GM19240 (cell line): Measurements from ENCODE around the gene RELL2.

Experiments
- DNase-seq: peaks from one replicate; pipeline ENCODE4 v3.0.0; 2011; ENCODE audit warnings: low spot score; ENCODE audit not compliant: insufficient read length

RELL2 gene

GRCh38 chr5:141618804-141619554 is 17.8 kb upstream of the RELL2 start, which contains the start of gene DIAPH1:
Gene DIAPH1, minus strand, starts transcription at chr5:141619000. Its CDS starts 86 bp downstream, at chr5:141618914.
- DNase-seq = peak; percentile 72

GRCh38 chr5:141623186-141623585 is 13.6 kb upstream of the RELL2 start:
- DNase-seq = no peak

DNA sequence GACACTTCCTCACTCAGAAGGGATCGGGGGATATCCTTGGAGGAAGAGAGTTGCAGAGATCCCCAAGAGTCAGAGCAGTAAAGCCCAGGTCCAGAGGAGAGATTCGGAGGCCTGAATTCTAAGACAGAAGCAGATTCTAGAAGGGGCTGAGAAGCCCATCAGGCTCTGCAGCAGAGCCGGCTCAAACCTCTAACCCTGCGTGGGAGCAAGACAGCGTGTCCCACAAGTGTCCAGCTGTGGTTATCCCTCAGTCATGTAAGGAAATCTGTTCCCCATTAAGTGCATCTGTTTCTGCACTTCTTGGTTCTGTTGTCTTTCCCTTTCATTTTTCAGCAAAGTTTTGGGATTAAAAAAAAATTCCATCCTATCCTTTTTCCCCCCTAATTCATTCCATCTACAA is 13.2 kb upstream of the RELL2 start:
- no peak for DNase-seq

GRCh38 chr5:141628175-141628788 is 8.5 kb upstream of the RELL2 start:
- no peak for DNase-seq

DNA sequence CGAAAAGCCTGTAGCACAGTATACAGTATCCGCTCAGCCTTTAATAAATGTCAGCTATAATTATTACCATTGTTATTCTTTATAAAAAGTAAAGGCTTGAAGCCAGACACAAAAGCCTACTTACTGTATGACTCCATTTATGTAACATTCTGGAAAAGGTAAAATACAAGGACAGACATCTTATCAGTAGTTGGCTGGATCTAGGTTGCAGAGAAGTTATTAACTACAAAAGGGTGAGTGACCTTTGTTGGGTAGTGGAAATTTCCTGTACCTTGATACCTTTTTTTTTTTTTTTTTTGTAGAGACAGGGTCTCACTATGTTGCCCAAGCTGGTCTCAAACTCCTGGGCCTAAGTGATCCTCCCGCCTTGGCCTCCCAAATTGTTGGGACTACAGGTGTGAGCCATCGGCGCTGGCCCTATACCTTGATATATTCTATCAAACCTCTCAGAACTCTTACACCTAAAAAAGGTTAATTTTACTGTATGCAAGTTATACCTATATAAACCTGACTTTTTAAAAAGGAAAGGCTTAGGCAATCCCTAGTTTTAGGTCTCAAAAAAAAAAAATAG is 6.1 kb upstream of the RELL2 start:
- DNase-seq = no peak

DNA sequence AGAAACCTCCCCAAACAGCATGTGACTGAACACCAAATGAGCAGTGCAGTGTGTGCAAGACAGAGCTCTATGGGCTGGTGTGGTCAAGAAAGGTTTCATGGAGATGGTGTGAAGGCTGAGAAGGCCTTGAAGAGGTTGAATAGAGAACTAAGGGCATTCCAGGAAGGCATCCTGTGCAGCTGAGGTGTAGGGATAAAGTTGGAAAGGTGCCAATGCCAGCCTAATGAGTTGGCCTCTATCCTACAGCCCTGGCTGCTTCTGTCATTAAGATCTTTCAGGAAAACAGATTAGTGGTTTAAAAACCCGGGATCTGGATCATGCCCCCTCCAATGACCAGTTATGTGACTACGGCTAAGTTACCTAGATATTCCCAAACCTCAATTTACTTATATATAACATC is 4.1 kb upstream of the RELL2 start:
- DNase-seq = no peak

- peak; percentile 50 for DNase-seq
Observed at GRCh38 chr5:141633871-141634561, 2.8 kb upstream of the RELL2 start.

DNA sequence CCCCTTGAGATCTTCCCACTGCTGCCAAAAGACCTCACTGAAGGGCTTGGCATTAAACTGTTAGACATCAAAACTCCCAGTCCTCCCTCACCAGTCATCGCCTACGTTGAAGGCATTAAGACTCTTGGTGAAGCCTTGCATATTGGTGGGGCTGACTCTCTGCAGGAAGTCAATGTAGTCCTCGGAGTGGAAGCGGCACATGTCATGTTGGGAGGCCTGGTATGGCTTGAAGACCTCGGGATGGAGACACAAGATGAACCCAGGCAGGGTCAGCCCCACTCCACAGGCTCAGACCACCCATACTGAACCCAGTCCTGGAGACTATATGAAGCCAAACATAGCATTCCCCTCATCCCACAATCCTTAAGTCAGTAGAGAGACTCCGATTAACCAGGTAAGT is 2.1 kb upstream of the RELL2 start:
- no peak for DNase-seq

- DNase-seq = no peak
Observed at GRCh38 chr5:141635646-141636045, 1.2 kb upstream of the RELL2 start.

GRCh38 chr5:141636106-141636412 is 738 bp upstream of the RELL2 start:
- DNase-seq = no peak

DNA sequence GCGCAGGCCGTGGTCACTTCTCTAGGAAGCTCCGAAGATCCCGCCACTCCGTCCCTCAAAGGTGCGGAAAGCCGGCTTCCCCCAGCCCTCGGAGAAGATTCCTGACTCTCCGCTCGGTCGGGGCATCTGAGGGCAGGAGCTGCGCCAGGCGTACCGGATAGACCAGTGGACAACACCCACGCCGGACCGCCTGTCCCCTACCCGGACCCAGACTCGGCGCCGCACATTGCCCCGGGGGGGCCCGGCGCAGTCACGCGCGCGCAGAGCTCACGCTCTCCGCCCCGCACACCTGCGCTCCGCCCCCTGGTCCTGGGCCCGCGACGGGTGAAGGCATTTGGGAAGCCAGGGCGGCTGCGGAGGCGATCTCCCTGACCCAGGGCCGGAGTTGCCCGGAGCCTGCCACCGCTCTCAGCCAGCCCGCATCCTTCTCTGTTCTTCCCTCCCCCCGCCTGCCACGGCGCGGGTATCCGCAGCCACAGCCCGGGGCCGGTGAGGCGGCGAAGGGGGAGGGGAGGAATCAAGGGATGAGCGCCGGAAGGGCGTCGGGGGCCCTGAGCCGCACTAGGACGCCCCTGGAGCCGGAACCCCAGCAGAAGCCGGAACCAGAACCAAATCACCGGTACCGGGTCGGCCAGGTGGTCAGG is 448 bp downstream of the RELL2 start:
- DNase-seq = no peak

GRCh38 chr5:141637767-141638419 is 1.1 kb downstream of the RELL2 start:
- no peak for DNase-seq

DNA sequence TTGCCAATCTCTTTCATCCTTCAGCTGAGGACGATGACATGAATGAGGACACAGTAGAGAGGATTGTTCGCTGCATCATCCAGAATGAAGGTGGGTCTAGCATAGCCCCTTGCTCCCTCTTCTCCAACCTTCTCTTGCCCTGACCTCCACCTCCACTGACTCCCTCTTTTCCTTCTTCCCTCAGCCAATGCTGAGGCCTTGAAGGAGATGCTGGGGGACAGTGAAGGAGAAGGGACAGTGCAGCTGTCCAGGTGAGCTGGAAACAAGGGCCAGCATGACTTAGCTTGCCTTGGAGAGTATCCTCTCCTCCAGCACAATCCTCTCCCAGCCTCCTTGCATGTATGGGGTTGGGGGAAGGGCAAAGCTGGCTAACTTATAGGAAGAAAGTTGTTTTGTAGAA is 2.0 kb downstream of the RELL2 start:
- DNase-seq = no peak

DNA sequence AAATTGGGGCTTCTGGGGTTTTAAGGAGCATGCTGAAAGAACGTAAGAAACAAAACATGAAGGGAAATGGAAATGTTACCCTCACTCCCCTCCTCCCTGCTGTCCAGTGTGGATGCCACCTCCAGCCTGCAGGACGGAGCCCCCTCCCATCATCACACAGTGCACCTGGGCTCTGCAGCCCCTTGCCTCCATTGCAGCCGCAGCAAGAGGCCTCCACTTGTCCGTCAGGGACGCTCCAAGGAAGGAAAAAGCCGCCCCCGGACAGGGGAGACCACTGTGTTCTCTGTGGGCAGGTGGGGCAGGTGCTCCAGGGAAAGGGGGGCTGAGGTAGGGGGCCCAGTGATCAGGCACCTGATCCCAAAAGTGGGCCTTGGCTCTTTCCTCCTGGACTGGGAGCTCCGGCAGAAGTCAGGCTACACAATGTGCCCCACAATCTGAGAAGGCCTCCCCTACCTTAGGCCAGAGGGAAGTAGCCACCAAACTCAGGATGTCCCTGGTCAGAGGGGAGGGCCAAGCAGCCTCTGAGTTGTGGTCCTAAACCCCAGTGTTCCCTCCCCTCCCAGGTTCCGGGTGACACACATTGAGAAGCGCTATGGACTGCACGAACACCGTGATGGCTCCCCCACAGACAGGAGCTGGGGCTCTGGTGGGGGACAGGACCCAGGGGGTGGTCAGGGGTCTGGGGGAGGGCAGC is 2.7 kb downstream of the RELL2 start:
- DNase-seq = no peak

DNA sequence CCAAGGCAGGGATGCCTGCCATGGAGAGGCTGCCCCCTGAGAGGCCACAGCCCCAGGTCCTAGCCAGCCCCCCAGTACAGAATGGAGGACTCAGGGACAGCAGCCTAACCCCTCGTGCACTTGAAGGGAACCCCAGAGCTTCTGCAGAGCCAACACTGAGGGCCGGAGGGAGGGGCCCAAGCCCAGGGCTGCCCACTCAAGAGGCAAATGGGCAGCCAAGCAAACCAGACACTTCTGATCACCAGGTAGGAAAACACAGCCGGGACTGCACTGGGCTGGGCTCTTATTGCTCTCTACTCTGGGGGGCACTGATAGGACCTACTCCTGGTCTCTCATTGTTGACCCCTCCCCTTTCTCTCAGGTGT is 3.2 kb downstream of the RELL2 start:
- DNase-seq = no peak

GRCh38 chr5:141640698-141641097 is 3.9 kb downstream of the RELL2 start:
- DNase-seq = no peak

GRCh38 chr5:141641634-141642267 is 5.0 kb downstream of the RELL2 start:
- peak; percentile 50 for DNase-seq

- DNase-seq = no peak
Observed at GRCh38 chr5:141646026-141646425, 9.2 kb downstream of the RELL2 start.

GRCh38 chr5:141647242-141647641 is 10.4 kb downstream of the RELL2 start:
- DNase-seq = no peak

- DNase-seq = no peak
Observed at GRCh38 chr5:141647851-141648250, 11.1 kb downstream of the RELL2 start.
